Muscle of arm (tissue), 12 donors: ENCODE results near the gene FAM174C. TPM values are rescaled to one million over a fixed set of nuclear protein-coding genes. Genes with fewer than 3 reads are reported as not detected.

Experiments used
- DNase-seq: peaks from one replicate; pipeline ENCODE4 v3.0.0-alpha.2; 2013
- polyA plus RNA-seq, 12 donors: library from polyadenylated mRNA; unstranded; fragments of 120-200 nt; gene quantifications; one replicate each; pipeline ENCODE4 v1.2.1, GENCODE V29; 2013; ENCODE audit not compliant: insufficient read length in 12 of 12

The FAM174C gene
- polyA plus RNA-seq, 12 donors, result 9.4 to 17.0 (median 12.6) TPM; not detected in 2

GRCh38 chr19:1248786-1249297, 26.5 kb upstream of the FAM174C start:
- peak; percentile 86 for DNase-seq

GRCh38 chr19:1249298-1249989, 25.9 kb upstream of the FAM174C start:
- peak; percentile 91 for DNase-seq

DNA sequence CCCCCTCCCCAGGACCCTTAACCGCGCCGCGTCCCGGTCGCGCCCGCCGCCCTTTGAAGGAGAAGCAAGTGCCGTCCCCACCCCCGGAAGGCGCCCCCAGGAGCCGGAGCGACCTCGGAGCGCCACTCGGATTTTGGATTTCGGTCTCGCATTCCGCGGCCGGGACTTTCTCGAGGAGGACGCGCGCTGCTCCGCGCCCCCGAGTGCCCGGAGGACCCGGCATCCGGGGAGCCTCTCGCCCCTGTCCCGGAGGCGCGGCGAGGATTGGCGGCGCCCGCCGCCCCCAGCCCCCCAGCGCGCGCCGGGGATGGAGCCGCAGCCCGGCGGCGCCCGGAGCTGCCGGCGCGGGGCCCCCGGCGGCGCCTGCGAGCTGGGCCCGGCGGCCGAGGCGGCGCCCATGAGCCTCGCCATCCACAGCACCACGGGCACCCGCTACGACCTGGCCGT, 25.3 kb upstream of the FAM174C start:
- no peak for DNase-seq

- DNase-seq, result no peak
Measured at GRCh38 chr19:1250437-1251260, 24.7 kb upstream of the FAM174C start.

DNA sequence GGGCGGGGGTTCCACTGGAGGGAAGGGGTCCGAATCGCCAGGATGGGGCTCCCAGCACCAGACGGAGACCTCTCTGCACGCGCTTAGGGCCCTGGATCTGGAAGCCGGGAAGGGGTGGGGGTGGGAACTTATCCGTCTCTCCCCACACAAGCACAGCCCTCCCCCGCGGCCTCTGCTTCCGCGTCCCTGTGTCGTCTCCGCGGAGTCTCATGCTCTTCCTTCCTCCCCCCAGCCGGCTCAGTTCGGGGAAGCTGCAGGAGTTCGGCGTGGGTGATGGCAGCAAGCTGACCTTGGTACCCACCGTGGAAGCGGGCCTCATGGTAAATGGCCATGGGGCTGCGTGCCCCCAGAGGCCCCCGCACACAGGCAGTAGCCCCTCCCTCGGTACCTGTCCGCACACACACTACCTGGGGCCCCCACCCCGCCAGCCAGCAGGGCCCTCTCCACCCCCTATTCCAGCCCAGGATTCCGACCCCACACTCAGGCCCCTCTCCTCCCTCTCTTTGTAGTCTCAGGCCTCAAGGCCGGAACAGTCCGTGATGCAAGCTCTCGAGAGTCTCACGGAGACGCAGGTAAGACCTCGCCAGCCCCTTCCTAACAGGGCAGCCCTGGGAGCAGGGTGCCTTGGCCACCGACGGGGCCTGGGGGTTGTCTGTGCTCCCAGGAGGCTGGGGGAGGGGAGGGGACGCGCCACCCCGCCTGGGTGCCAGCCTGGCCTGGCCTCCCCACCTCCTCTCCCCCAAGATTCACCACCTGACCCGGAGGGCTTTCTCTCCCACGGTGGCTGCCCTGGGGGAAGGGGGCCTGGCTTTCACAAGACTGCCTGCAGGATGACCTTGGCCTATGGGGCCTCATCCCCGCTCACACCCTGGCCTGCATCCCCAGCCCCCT, 23.8 kb upstream of the FAM174C start:
- DNase-seq, result peak; percentile 67

DNA sequence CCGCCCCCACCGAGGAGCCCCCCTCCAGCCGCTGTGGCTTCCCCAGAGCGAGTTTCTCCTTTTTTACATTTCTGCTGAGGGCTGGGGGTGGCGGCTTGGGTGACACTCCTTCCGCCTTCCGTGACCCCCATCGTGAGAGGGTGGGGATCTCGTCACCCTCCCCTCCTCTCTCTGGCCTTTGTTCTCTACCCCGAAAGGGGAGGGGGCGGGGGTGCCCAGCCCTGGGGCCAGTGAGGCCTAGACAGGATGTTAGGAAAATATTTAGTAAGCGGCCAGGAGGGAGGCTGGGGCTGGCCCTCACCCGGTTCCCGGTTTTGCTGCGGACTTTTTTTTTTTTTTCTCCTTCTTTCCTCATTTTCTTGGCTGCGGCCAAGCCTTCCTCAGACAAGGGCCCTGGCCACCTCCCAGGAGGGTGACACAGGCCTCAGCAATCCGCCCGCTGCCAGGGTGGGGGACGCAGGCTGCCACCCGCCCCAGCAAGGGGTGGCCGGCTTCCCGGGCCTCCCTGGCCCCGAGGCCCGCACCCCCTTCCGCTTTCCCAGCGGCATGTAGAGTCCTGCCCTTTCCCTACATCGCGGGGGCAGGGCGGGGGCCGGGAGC, 23.0 kb upstream of the FAM174C start:
- peak; percentile 76 for DNase-seq

DNA sequence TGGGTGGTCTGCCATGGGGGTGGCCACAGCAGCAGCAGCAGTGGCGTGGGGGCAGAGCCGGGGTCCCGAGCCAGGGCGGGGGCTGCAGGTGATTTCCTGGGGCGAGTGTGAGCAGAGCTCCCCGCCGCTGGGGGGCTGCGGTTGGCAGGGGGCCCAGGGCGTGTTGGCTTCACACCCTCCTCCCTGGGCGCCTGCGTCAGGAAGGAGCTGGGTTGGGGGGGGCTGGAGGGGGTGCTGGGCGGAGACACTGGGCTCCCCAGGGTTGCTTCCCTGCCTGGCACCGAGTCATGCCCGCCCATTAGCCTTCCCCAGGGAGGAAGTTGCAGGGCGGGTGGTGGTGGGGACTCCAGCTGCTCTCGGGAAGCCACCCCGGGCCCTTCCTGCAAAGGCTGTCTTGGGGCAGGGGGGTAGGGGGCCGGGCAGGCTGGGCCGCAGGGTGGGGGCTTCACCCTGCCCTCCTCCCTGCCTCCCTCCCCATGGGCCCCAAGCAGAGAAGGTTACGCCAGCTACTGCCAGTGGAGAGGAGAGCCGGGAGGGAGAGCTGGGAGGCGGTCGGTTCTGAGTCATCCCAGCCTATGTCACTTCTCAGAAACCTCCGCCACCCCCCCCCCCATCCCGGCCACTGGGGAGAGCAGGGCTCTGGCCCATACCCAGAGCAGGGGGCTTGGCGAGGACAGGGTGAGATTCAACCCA, 22.4 kb upstream of the FAM174C start:
- peak; percentile 64 for DNase-seq

DNA sequence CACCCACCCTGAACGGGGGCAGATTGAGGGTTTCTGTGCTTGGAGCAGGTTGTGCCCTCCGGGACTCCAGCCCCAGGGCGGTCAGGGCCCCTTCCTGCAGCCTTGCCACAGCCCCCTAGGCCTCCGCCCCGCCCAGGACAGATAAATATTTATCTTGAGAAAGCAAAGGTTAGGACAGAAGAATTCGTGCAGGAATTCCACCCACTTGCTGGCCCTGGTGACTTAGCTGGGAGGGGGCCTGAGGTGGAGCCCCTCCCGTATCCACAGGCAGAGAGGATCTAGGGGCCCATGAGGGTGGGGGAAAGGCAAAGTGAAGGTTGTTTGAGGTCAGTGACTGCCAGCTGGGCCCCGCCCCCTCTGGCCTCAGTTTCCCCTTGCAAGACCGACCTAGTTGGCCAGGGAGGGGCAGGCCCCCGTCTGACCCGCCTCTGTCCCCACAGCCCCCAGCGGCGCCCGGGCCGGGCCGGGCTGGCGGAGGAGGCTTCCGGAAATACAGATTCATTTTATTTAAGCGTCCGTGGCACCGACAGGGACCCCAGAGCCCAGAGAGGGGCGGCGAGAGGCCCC, 21.7 kb upstream of the FAM174C start:
- no peak for DNase-seq

GRCh38 chr19:1254081-1254527, 21.2 kb upstream of the FAM174C start:
- no peak for DNase-seq

- DNase-seq, result no peak
Measured at GRCh38 chr19:1254530-1255185, 20.7 kb upstream of the FAM174C start.

- DNase-seq, result no peak
Measured at GRCh38 chr19:1255186-1256161, 19.9 kb upstream of the FAM174C start.

DNA sequence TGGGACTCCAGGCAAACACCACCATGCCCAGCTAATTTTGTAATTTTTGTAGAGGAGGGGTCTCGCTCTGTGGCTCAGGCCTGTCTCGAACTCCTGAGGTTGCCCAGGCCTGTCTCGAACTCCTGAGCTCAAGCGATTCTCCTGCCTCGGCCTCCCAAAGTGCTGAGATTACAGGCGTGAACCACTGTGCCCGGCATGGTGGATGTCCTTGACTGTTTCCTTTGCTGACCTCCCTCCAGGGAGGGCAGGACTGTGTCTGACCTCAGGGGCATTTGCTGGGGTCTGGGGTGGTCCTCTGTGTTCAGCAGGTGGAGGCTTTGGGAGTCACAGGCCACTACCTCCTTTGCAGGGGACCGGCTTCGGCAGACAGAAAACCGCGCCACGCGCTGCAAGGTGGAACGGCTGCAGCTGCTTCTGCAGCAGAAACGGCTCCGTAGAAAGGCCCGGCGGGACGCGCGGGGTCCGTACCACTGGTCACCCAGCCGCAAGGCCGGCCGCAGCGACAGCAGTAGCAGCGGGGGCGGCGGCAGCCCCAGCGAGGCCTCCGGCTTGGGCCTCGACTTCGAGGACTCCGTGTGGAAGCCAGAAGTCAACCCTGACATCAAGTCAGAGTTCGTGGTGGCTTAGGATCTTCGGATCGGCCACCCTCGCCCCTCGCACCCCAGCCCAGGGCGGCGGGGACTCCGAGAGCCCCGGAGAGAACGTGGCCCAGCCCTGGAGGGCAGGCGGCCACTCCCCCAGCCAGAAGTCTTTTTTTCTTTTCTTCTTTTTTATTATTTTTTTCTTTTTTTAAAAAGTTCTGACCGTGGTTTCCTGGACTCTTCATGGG, 18.5 kb upstream of the FAM174C start:
- no peak for DNase-seq

DNA sequence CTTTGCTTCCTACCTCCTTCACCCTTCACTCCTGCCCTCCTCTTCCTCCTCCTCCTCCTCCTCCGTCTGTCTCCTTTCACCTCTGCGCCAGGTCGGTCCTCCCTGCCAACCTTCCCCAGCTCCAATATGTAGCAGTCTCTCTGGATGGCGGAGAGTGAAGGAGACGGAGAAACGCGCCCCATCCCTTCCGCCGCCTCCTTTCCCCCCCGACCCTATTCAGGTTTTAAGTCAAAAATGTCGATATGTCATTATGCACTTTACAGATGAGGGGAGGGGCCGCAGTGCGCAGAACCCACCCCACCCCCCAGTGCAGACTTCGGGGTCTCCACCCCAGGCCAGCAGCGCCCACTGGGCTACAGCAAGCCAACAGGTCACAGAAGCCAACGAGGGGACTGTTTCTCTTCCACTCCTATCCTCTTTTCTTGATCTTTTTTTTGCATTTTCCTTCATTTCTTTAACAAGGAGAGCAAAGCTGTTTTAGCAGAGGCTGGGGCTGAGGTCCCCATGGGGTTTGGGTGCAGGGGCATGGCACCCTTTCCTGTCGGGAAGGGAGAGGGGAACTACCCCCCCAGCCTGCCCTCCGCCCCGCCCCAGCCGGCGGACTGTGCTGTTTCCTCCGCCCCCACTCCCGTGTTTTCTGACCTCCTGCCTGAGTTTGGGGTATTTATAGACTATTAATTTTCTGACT, 17.7 kb upstream of the FAM174C start:
- no peak for DNase-seq

DNA sequence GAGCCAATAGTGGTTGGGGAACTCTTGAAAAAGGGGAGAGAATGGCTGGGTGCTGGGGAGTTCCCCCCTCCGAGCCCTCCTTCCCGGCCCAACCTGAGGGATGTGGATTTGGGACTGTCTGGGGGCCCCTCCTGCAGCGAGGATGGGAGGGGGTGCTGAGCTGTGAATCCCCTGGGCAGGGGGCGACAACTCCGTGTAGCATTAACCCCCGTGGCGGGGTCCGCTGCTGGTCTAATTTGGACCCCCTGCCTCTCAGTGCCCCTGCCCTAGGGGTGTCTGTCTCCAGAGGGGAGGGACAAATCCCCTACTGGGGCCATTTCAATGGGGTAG, 17.2 kb upstream of the FAM174C start:
- DNase-seq, result no peak

DNA sequence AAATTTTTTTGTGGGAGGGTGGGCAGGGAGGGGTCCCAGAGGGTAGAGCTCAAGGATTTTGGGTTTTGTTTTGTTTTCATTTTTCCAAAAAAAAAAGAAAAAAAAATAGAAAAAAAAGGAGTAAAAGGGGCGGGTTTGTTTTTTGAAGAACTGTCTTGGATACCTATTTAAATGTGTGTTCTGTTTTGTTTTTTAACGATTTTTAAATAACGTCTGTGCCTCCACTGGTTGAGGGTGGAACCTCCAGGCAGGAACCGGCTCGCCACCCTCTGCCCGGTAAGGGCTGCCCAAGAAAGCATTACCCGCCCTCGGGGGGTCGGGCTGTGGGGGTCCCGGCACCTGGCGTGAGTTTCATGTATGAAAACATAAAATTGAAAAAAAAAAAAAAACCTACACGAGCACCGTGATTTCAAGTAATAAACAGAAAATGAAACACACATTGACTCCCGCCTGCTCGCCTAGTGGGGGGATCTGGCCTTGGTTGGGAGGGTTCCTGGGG, 16.6 kb upstream of the FAM174C start:
- DNase-seq, result no peak

DNA sequence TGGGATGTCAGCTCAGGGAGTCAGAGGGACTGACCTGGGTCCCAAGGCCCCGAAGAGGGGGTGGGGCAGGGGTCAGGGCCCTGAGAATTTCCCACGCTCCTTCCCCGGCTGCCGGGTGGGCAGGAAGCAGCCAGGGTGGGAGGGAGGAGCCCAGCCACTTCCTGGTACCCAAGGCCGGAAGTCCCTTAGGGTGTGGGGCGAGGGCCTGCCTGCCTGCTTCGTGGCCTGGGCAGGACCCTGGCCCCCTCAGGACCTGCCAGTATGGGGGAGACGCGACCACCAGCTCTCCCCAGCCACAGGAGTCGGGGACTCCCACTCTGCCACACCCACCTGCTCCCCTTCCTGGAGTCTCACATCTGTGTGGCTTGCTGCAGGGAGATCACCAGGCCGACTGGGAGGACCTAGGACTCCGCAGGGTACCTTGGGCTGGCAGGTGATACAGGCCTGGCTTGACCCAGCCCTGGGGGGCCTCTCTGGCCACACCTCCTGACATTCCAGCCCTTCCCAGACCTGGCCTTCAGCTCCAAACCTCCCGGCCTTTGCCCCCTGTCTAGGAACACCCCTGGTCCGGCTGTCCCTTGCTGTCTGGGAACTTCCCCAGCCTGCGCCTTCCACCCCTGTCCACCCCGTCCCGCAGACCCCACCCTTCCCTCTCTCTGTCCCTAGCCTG, 16.0 kb upstream of the FAM174C start:
- DNase-seq, result no peak
